Skin of body (tissue), 2 donors: ENCODE results near the gene BASP1. TPM values are rescaled to one million over a fixed set of nuclear protein-coding genes. Genes with fewer than 3 reads are reported as not detected.
"Not testable (repeated sequence)": the region's sequence is repeated elsewhere in the genome, so short reads cannot be mapped to it uniquely, and the experiment has no call there.

Experiments used
- DNase-seq: peaks from one replicate; lab custom pipeline; 2025; lab: John Stamatoyannopoulos, UW
- total RNA-seq: library from RNA; depleted of rRNA; stranded (reverse); fragments of >200 nt; gene quantifications from one replicate; pipeline ENCODE4 v1.2.3, GENCODE V29; 2014

BASP1 gene
- total RNA-seq, 1 donor from 2014 or later, result 36.1 TPM

GRCh38 chr5:17222664-17223063, 5.2 kb downstream of the BASP1 start:
- peak; percentile 73 for DNase-seq

GRCh38 chr5:17223367-17224185, 6.1 kb downstream of the BASP1 start:
- no peak for DNase-seq

DNA sequence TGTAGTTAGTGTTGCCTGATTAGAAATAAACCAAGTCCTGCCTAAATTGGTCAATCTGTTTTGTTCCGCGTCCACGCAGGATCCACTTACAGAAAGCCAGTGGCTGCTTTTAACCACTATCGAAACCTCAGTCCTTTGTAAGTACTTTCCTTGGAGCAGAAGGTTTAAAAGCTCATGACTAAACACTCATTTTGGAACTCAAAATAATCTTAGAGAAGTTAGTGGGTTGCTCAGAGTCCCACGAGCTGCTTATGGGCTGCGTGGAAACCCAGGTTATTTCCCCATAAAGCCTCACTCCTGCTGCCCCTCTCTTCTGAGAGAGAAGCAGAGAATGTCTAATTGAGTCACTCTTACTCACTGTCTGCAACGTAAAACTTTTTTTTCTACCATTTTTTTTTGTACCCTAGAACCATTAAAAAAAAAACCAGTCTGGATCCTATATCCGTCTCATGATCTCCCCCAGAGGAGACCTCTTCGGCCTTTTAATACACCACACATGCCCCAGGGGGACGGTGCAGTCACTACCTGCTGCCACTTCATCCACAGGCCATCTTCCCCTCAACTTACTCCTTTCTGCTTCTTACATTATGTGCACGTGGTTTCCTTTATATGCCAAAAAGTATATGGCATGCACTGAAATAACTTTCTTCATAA, 7.6 kb downstream of the BASP1 start:
- no peak for DNase-seq

GRCh38 chr5:17225520-17225919, 8.1 kb downstream of the BASP1 start:
- DNase-seq, result no peak

GRCh38 chr5:17227868-17228267, 10.4 kb downstream of the BASP1 start:
- no peak for DNase-seq

GRCh38 chr5:17228821-17229291, 11.4 kb downstream of the BASP1 start:
- DNase-seq, result peak; percentile 67

DNA sequence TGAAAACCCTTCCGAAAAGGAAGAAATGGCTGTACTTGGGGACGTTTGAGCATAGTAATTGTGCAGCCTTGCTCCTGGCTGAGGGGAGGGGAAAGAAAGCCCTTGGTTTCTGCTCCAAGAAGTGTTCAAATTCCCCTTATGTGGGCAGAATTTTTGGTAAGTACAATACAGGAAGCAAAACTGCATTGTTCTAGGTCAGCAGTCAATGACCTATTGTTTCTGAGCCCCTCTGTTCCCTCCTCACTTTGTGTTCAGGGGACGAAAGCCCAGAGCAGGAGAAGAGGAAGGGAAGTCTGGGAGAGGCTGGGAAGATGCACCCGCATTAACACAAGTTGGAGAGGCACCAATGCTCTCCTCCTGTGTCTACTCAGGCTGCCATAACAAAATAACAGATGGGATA, 11.9 kb downstream of the BASP1 start:
- no peak for DNase-seq

DNA sequence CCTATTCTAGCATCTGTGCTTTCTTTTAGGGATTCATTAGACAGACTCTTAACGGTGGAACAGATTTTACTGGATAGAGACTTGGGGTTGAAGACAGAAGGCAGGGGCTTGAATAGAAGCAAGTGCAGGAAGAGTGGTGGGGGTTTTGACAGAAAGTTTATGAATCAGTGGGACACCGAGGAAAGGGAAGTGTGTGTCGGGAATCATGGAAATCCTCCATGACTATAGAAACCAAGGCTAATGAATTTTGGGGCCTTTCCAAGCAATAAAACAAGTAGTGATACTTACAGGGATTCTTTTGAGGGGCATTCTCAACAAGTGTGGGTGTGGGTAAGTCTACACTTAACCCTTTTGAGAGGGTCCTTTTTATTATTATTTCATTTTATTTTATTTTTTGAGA, 12.8 kb downstream of the BASP1 start:
- no peak for DNase-seq

GRCh38 chr5:17230808-17231525, 13.5 kb downstream of the BASP1 start:
- DNase-seq, result no peak

- no peak for DNase-seq
These were observed 15.0 kb downstream of the BASP1 start for GRCh38 chr5:17232405-17232804.

DNA sequence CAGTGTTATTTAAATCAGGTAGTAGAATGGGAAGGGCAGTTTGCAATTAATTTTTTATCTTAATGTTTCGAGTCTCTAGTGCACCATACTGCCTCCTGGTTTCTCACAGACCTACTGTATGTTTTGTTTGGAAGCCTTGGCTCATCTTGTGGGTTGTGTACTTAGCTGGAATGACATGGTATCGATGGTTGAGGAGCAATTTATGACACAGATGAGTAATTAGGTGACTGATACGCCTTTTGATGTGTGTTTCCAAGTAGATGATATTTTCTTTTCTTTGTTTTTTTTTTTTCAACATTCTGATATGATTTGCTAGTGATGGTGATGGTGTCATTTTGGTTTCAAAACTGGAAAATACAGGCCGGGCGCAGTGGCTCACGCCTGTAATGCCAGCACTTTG, 16.1 kb downstream of the BASP1 start:
- no peak for DNase-seq

DNA sequence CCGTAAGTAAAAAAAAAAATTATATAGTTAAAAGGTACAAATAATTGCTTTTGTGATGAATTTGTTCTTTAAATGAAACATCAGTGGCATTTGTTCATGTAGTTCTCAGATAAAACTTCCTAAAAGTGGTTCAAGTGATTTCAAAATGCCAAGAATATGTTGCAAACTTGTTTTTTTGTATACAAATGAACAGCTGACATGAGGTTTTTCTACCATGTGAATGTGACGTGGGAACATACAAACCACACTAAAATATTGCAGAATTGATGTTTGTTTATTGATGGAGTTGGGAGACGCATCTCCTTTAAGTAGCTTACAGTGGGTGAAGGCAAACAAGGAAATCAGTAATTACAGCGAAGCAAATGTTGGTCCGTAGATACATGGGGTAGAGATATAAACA, 16.9 kb downstream of the BASP1 start:
- DNase-seq, result no peak

DNA sequence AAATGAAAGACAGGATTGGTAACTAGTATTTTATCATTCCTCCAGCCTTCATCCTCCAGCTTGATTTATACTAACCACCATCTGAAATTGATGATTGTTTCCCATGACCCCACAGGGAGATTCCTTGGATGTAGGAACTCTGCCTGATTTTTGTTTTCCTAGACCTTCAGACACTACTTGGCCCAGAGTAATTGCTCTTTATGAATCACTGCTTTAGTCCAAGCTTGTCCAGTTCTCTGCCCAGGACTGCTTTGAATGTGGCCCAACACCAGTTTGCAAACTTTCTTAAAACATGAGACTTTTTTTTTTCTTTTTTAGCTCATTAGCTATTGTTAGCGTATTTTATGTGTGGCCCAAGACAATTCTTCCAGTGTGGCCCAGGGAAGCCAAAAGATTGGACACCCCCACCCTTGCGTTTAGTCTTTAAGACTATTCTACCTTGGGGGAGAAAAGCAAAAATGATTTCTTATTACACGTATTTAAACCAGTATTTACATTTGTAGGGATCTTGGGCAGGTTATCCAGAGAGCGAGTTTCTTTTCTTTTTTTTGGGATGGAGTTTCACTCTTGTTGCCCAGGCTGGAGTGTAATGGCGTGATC, 18.4 kb downstream of the BASP1 start:
- no peak for DNase-seq

- peak; percentile 13 for DNase-seq
These were observed 21.1 kb downstream of the BASP1 start for GRCh38 chr5:17238521-17239041.

DNA sequence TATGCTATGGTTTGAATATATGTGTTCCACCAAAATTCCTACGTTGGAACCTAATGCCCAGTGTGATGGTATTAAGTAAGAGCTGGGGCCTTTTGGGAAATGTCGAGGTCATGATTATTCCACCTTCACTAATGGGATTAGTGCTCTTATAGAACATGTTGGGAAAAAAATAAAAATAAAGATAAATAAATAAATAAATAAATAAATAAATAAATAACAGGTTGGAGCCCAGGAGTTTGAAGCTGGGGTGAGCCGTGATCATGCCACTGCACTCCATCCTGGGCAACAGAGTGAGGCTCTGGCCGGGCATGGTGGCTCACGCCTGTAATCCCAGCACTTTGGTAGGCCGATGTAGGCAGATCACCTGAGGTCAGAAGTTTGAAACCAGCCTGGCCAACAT, 22.5 kb downstream of the BASP1 start:
- DNase-seq, result no peak

- no peak for DNase-seq
These were observed 23.1 kb downstream of the BASP1 start for GRCh38 chr5:17240487-17240886.

DNA sequence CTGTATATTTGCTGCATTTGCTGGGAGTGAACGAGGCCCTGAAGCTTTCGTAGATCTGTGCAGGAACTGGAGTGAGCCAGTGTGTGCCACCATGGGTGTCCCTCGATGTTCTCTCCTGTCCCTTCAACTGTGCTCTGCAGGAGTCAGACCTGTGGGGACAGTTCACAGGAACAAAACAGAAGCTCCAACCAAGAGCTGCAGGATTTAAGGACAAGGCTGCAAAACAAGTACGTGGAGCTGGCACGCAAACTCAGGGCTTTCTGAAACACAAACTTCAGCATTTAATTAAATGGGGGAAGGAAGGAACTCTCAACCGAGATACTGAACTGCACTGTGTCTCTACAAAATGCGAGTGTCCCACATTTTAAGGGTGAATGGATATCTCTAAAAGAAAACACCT, 24.2 kb downstream of the BASP1 start:
- DNase-seq, result no peak

- DNase-seq, result no peak
These were observed 26.0 kb downstream of the BASP1 start for GRCh38 chr5:17243287-17244063.

DNA sequence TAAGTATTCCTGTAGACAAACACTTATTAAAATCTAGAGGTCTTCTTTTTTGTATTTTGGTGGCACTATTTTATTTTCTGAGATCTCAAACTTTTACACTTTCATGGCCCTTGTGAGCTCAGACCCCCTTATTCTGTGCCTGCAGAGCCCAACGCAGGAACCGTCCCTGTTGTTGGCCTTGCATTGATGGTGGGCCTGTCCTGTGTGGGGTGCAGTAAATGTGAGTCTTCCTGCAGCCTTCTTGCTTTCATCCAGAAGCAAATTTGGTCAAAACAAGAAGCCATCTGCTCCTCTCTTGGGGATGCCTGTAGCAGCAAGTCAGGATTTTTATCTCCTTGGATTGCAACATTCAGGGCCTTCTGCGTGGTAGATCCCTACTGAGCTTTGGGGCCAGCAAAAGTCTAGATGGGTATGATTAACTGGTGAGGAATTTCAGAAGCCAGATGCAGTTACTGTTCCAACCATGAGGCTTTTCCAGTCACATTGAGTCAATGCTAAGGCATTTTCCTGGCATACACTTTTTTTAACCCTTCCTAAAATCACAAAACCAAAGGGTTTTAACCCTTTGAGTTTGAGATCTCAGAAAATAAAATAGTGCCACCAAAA, 31.7 kb downstream of the BASP1 start:
- DNase-seq, result no peak

DNA sequence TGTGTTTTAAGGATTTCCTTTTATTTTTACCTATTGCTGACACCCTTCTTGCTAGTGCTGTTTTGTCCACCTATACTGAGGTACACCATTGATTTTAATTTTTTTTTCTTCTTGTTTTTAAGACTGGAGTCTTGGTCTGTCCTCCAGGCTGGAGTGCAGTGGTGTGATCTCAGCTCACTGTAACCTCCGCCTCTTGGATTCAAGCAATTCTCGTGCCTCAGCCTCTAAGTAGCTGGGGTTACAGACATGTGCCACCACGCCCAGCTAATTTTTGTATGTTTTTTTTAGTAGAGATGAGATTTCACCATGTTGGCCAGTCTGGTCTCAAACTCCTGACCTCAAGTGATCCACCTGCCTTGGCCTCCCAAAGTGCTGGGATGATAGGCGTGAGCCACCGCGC, 32.4 kb downstream of the BASP1 start:
- DNase-seq, result not testable (repeated sequence)
